K562 (cell line): ENCODE data around the gene NUAK1. TPM values are rescaled to one million over a fixed set of nuclear protein-coding genes. Genes with fewer than 3 reads are reported as not detected.
A peak's percentile ranks its signal among the peaks of the same experiment; 100 is the strongest.

Experiments
- ATAC-seq: fragments of 200-7000 bp; cut with Tn5 transposase; 3 replicates; pipeline ENCODE4 v1.9.1; 2020; ENCODE audit warnings: moderate library complexity
- BruUV-seq: library from RNA; stranded (reverse); fragments of 400-500 nt; replicated peaks from 2 replicates; lab custom pipeline; 2021; lab: Mats Ljungman, UMichigan
- CTCF ChIA-PET: fragments of 300-600 bp; formaldehyde crosslinking; extraction: SDS; loops from one replicate; lab custom pipeline; 2021; ENCODE audit warnings: low intra/inter-chr PET ratio; lab: Yijun Ruan, JAX
- POLR2A ChIA-PET: fragments of 300-600, 350-650 bp; sonication (Branson Sonifier 250); formaldehyde crosslinking; extraction: SDS; loops from one replicate; lab custom pipeline; 2021; ENCODE audit warnings: antibody characterized with exemption, inconsistent platforms; lab: Yijun Ruan, JAX
- DNase-seq, 4 experiments: peaks; one replicate each; pipeline versions ENCODE4 v3.0.0 to v3.0.0-alpha.2; 2011 to 2018; ENCODE audit warnings: low spot score in 3 of 4, mixed read lengths in 3 of 4; ENCODE audit errors: extremely low read depth in 1 of 4
- FAIRE-seq: peaks from 2 replicates; lab custom pipeline; 2011; peaks lifted over from hg19 to GRCh38; lab: Jason Lieb, UNC
- H2AFZ ChIP-seq: 2 replicates; pipeline ENCODE4 v1.6.0; 2011; ENCODE audit warnings: low read depth, low read length, control low read depth, inconsistent platforms
- H3K27ac ChIP-seq: fragments of 200-600 bp; 3 replicates; pipeline ENCODE4 v1.8.0; 2011; ENCODE audit warnings: low read depth, mild to moderate bottlenecking, control low read depth, inconsistent platforms, low read length, moderate library complexity, mixed read lengths; ENCODE audit errors: extremely low read depth
- H3K27me3 ChIP-seq, 2 experiments: fragments of 300-600 bp in 1 of 2; 2 replicates in 1 of 2; 3 replicates in 1 of 2; pipeline versions ENCODE4 v1.6.0 to v1.8.0; 2011; ENCODE audit warnings: inconsistent platforms in 2 of 2, low read length in 2 of 2, mild to moderate bottlenecking in 1 of 2, mixed read lengths in 1 of 2, moderate library complexity in 1 of 2; ENCODE audit not compliant: control insufficient read depth in 2 of 2, insufficient read depth in 2 of 2
- H3K36me3 ChIP-seq: fragments of 300-600 bp; 3 replicates; pipeline ENCODE4 v1.8.0; 2011; ENCODE audit warnings: mild to moderate bottlenecking, low read length, inconsistent platforms; ENCODE audit not compliant: control insufficient read depth, insufficient read depth
- H3K4me1 ChIP-seq, 2 experiments: fragments of 200-600 bp in 1 of 2; replicated peaks in 1 of 2; 2 replicates in 1 of 2; 3 replicates in 1 of 2; pipeline versions ENCODE4 v1.5.1 to v1.8.0; 2011; ENCODE audit warnings: inconsistent platforms in 2 of 2, low read length in 2 of 2, mild to moderate bottlenecking in 1 of 2, mixed read lengths in 1 of 2, moderate library complexity in 1 of 2; ENCODE audit not compliant: control insufficient read depth in 2 of 2, insufficient read depth in 2 of 2
- H3K4me2 ChIP-seq: 2 replicates; pipeline ENCODE4 v1.6.1; 2011; ENCODE audit warnings: low read length, control low read depth, inconsistent platforms, mixed read lengths; ENCODE audit not compliant: insufficient read depth
- H3K4me3 ChIP-seq: fragments of 200-600 bp; sonication (generic), shearing (Covaris generic); 2 replicates; pipeline ENCODE4 v1.5.1; 2016; ENCODE audit warnings: control low read depth, inconsistent platforms
- H3K79me2 ChIP-seq: fragments of 200-600 bp; 3 replicates; pipeline ENCODE4 v1.8.0; 2011; ENCODE audit warnings: low read length, inconsistent platforms; ENCODE audit not compliant: control insufficient read depth, insufficient read depth
- H3K9ac ChIP-seq, 2 experiments: 2 replicates each; pipeline versions ENCODE4 v1.6.0 to v1.6.1; 2011; ENCODE audit warnings: low read depth in 2 of 2, low read length in 2 of 2, control low read depth in 1 of 2, inconsistent platforms in 1 of 2, mild to moderate bottlenecking in 1 of 2, mixed read lengths in 1 of 2; ENCODE audit not compliant: insufficient read depth in 1 of 2
- H3K9me1 ChIP-seq: one replicate; pipeline ENCODE4 v1.6.0; 2011; ENCODE audit warnings: inconsistent platforms, mild to moderate bottlenecking, low read length, moderate library complexity; ENCODE audit not compliant: control insufficient read depth, insufficient read depth
- H3K9me3 ChIP-seq: replicated peaks from 2 replicates; pipeline ENCODE4 v1.5.1; 2011; ENCODE audit warnings: low read depth, low read length, inconsistent platforms; ENCODE audit not compliant: control insufficient read depth, insufficient read depth
- H4K20me1 ChIP-seq: replicated peaks from 2 replicates; pipeline ENCODE4 v1.6.1; 2011; ENCODE audit warnings: low read length, inconsistent platforms, mixed read lengths; ENCODE audit not compliant: control insufficient read depth, insufficient read depth
- HMBOX1 ChIP-seq: sonication (generic); IDR thresholded peaks from 2 replicates; pipeline ENCODE4 v1.6.1; 2016
- MAFG ChIP-seq: fragments of 450-650 bp; conservative IDR thresholded peaks from 2 replicates; pipeline ENCODE4 v1.6.1; 2016; ENCODE audit warnings: missing genetic modification characterization, missing compliant biosample characterization
- PPARD ChIP-seq: fragments of 250-450 bp; sonication (Bioruptor Pico); IDR thresholded peaks from 2 replicates; pipeline ENCODE4 v1.8.0; 2022; ENCODE audit warnings: inconsistent platforms, mild to moderate bottlenecking, moderate library complexity
- SIX5 ChIP-seq, 2 experiments: IDR thresholded peaks; 2 replicates each; pipeline ENCODE4 v1.6.1; 2011; ENCODE audit warnings: low read length in 2 of 2, borderline replicate concordance in 1 of 2, low read depth in 1 of 2, mild to moderate bottlenecking in 1 of 2, moderate library complexity in 1 of 2; ENCODE audit not compliant: insufficient read depth in 1 of 2
- SMARCA4 ChIP-seq: fragments of 450-650 bp; IDR thresholded peaks from 2 replicates; pipeline ENCODE4 v1.6.1; 2016
- ZNF316 ChIP-seq: fragments of 450-650 bp; IDR thresholded peaks from 2 replicates; pipeline ENCODE4 v1.6.1; 2016
- WGBS: fragments of 100-300 bp; shearing (Covaris generic); methylation state at CpG from one replicate; pipeline ENCODE4 v1.1.6; 2016; ENCODE audit warnings: low coverage, mixed read lengths; ENCODE audit not compliant: insufficient coverage; ENCODE audit errors: missing lambda C conversion rate; 5-methylcytosine and 5-hydroxymethylcytosine counted together
- in situ Hi-C: fragments of 300-500 bp; cut with MboI; formaldehyde crosslinking; loops from 4 replicates; pipeline ENCODE4 v1.15.0; 2018; ENCODE audit warnings: inconsistent platforms, mixed read lengths
- intact Hi-C: fragments of 100-400 bp; cut with micrococcal nuclease; formaldehyde crosslinking; loops from 2 replicates; pipeline ENCODE4 v1.14.2; 2022
- polyA plus RNA-seq, 8 experiments: library from polyadenylated mRNA; depleted of rRNA in 4 of 8; stranded (reverse) in 5 of 8; unstranded in 3 of 8; fragments of >200 nt; fragmentation: Nextera tagmentation in 2 of 8; fragmentation: Illumina TruSeq in 1 of 8; extraction: Ambion mirVana in 2 of 8; extraction: Trizol in 1 of 8; gene quantifications; 2 replicates each; pipeline versions ENCODE4 v1.2.1 to v1.2.3, GENCODE V29; 2011 to 2014; ENCODE audit warnings: inconsistent platforms in 1 of 8, missing spikeins in 1 of 8
- total RNA-seq, 7 experiments: library from RNA; depleted of rRNA in 6 of 7; stranded (reverse); fragments of >200 nt in 6 of 7; fragmentation: Illumina TruSeq in 2 of 7; extraction: Trizol in 2 of 7; gene quantifications; 2 replicates each; pipeline versions ENCODE4 v1.2.1 to v1.2.3, GENCODE V29; 2011 to 2021; ENCODE audit warnings: low replicate concordance in 1 of 7
- TF ChIP-seq, protein P1 (sequence below): fragments of 250-450 bp; sonication (Bioruptor Pico); IDR thresholded peaks from 2 replicates; pipeline ENCODE4 v1.4.0; 2020; ENCODE audit warnings: mild to moderate bottlenecking, moderate library complexity
- TF ChIP-seq, protein P2 (sequence below), 2 experiments: fragments of 450-650 bp; conservative IDR thresholded peaks; 2 replicates each; pipeline ENCODE4 v1.6.1; 2017; ENCODE audit warnings: mild to moderate bottlenecking in 2 of 2, moderate library complexity in 2 of 2

The NUAK1 gene
- total and polyA plus RNA-seq, 9 of the 15 experiments (the other 6 are each of a cell fraction or from before 2014, with no cell fraction given) = 0.02 TPM; not detected in 8

DNA sequence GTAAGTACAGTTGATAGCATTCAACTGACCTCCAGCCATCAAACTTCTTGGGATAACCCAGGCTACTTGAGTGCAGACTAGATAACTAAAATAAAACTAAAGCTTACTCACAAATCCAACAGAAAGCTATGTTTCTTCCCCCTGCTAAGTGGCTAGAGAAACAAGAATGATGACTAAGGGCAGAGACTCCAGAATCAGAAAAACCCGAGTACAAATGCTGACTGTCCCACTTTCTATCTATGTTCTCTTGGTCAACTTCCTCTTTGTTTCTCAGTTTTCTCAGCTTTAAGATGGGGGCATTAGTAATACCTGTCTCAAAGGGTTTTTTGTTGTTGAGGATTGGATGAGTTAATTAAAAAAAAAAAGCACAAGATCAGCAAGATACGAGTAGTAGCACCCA lies 6.1 kb upstream of the NUAK1 start:
- in situ Hi-C loops = no loop called here
- CTCF ChIA-PET = interaction anchor here (0.7 kb wide), 1 partner anchor 1944 kb away, joined by 3 read pairs; no protein-coding TSS in a partner anchor
- no peak for DNase-seq
- no peaks in the 10 kb centered on the region for H3K9me1 ChIP-seq
- no peaks in the 10 kb centered on the region for H3K36me3 ChIP-seq
- peaks cover under 1 to 9% of the 10 kb centered on the region in 2 experiments; a peak in 4 of 5 replicates for H3K27me3 ChIP-seq
- WGBS = 0% methylated on average over 2 of the region's 2 CpGs
- no peak for FAIRE-seq
- ATAC-seq = no peak
- no peaks in the 10 kb centered on the region for H3K9me3 ChIP-seq
- intact Hi-C loops = loop anchor here (10.0 kb wide), 2 partner anchors 120 to 1940 kb away; no protein-coding TSS in a partner anchor
- no peak overlapping the region for H3K4me2 ChIP-seq
- TF ChIP-seq SMARCA4 (no peak), MAFG (peak; percentile 27; the same call in 1 of the 2 replicates), HMBOX1 (0 out of 2 replicates have a peak, but pooled peaks have one; percentile 12)
- no peaks in the 10 kb centered on the region for H3K79me2 ChIP-seq
- POLR2A ChIA-PET = no interaction called here
- no TSS peak for BruUV-seq
- H3K4me1 ChIP-seq = no peaks in the 10 kb centered on the region; a peak in 1 of 5 replicates
- no peak overlapping the region for H2AFZ ChIP-seq
- H3K9ac ChIP-seq = no peak overlapping the region
- no peak overlapping the region for H3K27ac ChIP-seq
- H3K4me3 ChIP-seq = no peak overlapping the region
- no peaks in the 10 kb centered on the region for H4K20me1 ChIP-seq

- Histone ChIP-seq H4K20me1 (no peaks in the 10 kb centered on the region), H3K27ac (no peak overlapping the region), H3K9me1 (no peaks in the 10 kb centered on the region), H3K4me1 (no peaks in the 10 kb centered on the region; a peak in 1 of 5 replicates), H2AFZ (no peak overlapping the region), H3K9ac (no peak overlapping the region), H3K27me3 (peaks cover 2 to 13% of the 10 kb centered on the region in 2 experiments; a peak in 4 of 5 replicates), H3K36me3 (no peaks in the 10 kb centered on the region), H3K4me3 (no peak overlapping the region), H3K4me2 (no peak overlapping the region), H3K79me2 (no peaks in the 10 kb centered on the region), H3K9me3 (no peaks in the 10 kb centered on the region)
- WGBS = under 1% methylated on average over 7 of the region's 7 CpGs
- no peak for ATAC-seq
- no peak for FAIRE-seq
- ChIA-PET CTCF (no interaction called here), POLR2A (no interaction called here)
- no TSS peak for BruUV-seq
- intact Hi-C loops (loop anchor here (10.0 kb wide), 2 partner anchors 118 to 1938 kb away; no protein-coding TSS in a partner anchor), in situ Hi-C loops (no loop called here)
- DNase-seq = no peak
- TF ChIP-seq, protein P1, sequence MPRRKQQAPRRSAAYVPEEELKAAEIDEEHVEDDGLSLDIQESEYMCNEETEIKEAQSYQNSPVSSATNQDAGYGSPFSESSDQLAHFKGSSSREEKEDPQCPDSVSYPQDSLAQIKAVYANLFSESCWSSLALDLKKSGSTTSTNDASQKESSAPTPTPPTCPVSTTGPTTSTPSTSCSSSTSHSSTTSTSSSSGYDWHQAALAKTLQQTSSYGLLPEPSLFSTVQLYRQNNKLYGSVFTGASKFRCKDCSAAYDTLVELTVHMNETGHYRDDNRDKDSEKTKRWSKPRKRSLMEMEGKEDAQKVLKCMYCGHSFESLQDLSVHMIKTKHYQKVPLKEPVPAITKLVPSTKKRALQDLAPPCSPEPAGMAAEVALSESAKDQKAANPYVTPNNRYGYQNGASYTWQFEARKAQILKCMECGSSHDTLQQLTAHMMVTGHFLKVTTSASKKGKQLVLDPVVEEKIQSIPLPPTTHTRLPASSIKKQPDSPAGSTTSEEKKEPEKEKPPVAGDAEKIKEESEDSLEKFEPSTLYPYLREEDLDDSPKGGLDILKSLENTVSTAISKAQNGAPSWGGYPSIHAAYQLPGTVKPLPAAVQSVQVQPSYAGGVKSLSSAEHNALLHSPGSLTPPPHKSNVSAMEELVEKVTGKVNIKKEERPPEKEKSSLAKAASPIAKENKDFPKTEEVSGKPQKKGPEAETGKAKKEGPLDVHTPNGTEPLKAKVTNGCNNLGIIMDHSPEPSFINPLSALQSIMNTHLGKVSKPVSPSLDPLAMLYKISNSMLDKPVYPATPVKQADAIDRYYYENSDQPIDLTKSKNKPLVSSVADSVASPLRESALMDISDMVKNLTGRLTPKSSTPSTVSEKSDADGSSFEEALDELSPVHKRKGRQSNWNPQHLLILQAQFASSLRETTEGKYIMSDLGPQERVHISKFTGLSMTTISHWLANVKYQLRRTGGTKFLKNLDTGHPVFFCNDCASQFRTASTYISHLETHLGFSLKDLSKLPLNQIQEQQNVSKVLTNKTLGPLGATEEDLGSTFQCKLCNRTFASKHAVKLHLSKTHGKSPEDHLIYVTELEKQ (CRISPR knock-in tag) = no peak
- TF ChIP-seq PPARD (CRISPR knock-in tag) (no peak), SIX5 (IDR thresholded peaks at IDR 0.05; ENCODE audit: borderline replicate concordance in 1 of 2, insufficient read depth in 1 of 2, low read depth in 1 of 2, low read length in 2 of 2) (no peak), ZNF316 (no peak)
- TF ChIP-seq, protein P2, sequence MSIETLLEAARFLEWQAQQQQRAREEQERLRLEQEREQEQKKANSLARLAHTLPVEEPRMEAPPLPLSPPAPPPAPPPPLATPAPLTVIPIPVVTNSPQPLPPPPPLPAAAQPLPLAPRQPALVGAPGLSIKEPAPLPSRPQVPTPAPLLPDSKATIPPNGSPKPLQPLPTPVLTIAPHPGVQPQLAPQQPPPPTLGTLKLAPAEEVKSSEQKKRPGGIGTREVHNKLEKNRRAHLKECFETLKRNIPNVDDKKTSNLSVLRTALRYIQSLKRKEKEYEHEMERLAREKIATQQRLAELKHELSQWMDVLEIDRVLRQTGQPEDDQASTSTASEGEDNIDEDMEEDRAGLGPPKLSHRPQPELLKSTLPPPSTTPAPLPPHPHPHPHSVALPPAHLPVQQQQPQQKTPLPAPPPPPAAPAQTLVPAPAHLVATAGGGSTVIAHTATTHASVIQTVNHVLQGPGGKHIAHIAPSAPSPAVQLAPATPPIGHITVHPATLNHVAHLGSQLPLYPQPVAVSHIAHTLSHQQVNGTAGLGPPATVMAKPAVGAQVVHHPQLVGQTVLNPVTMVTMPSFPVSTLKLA (conservative IDR thresholded peaks at IDR 0.05) = no peak
Observed at GRCh38 chr12:106142591-106143261, 4.0 kb upstream of the NUAK1 start.
